ENCODE measurements around the gene SLC12A8.
"Not testable (repeated sequence)": the region's sequence is repeated elsewhere in the genome, so short reads cannot be mapped to it uniquely, and the experiment has no call there.

Gene SLC12A8

GRCh38 chr3:125102470-125102869 is 110.1 kb downstream of the SLC12A8 start:
- in situ Hi-C loops (cut with HindIII; ENCODE audit: low pct_unique_long_range_greater_than_20kb, low sequenced_read_pairs) = no loop called here
- no peak for DNase-seq (ENCODE audit: low read depth in 1 of 2, low spot score in 1 of 2)
- no peak for TF ChIP-seq JUND (IDR thresholded peaks at IDR 0.05; ENCODE audit: low read depth)

GRCh38 chr3:125098611-125099291 is 113.8 kb downstream of the SLC12A8 start:
- in situ Hi-C loops (cut with HindIII; ENCODE audit: low pct_unique_long_range_greater_than_20kb, low sequenced_read_pairs) = no loop called here
- TF ChIP-seq JUND (IDR thresholded peaks at IDR 0.05; ENCODE audit: low read depth) = no peak
- DNase-seq (ENCODE audit: low read depth in 1 of 2, low spot score in 1 of 2) = no peak

- TF ChIP-seq JUND (IDR thresholded peaks at IDR 0.05; ENCODE audit: low read depth) = no peak
- in situ Hi-C loops (cut with HindIII; ENCODE audit: low pct_unique_long_range_greater_than_20kb, low sequenced_read_pairs) = no loop called here
- DNase-seq (ENCODE audit: low read depth in 1 of 2, low spot score in 1 of 2) = no peak
Observed at GRCh38 chr3:125090649-125091048, 121.9 kb downstream of the SLC12A8 start.

- in situ Hi-C loops (cut with HindIII; ENCODE audit: low pct_unique_long_range_greater_than_20kb, low sequenced_read_pairs) = no loop called here
- TF ChIP-seq JUND (IDR thresholded peaks at IDR 0.05; ENCODE audit: low read depth) = no peak
- DNase-seq (ENCODE audit: low read depth in 1 of 2, low spot score in 1 of 2) = no peak
Observed at GRCh38 chr3:125087768-125088391, 124.7 kb downstream of the SLC12A8 start.

GRCh38 chr3:125085166-125085565 is 127.4 kb downstream of the SLC12A8 start:
- in situ Hi-C loops (cut with HindIII; ENCODE audit: low pct_unique_long_range_greater_than_20kb, low sequenced_read_pairs) = no loop called here
- no peak for TF ChIP-seq JUND (IDR thresholded peaks at IDR 0.05; ENCODE audit: low read depth)
- DNase-seq (ENCODE audit: low read depth in 1 of 2, low spot score in 1 of 2) = no peak

- no peak for DNase-seq (ENCODE audit: low read depth in 1 of 2, low spot score in 1 of 2)
- in situ Hi-C loops (cut with HindIII; ENCODE audit: low pct_unique_long_range_greater_than_20kb, low sequenced_read_pairs) = no loop called here
- no peak for TF ChIP-seq JUND (IDR thresholded peaks at IDR 0.05; ENCODE audit: low read depth)
Observed at GRCh38 chr3:125083776-125084175, 128.8 kb downstream of the SLC12A8 start.

GRCh38 chr3:125082339-125082738 is 130.2 kb downstream of the SLC12A8 start:
- DNase-seq (ENCODE audit: low read depth in 1 of 2, low spot score in 1 of 2); in situ Hi-C loops (cut with HindIII; ENCODE audit: low pct_unique_long_range_greater_than_20kb, low sequenced_read_pairs): not testable (repeated sequence)

GRCh38 chr3:125080077-125080476 is 132.5 kb downstream of the SLC12A8 start:
- no peak for TF ChIP-seq JUND (IDR thresholded peaks at IDR 0.05; ENCODE audit: low read depth)
- in situ Hi-C loops (cut with HindIII; ENCODE audit: low pct_unique_long_range_greater_than_20kb, low sequenced_read_pairs) = no loop called here
- no peak for DNase-seq (ENCODE audit: low read depth in 1 of 2, low spot score in 1 of 2)

GRCh38 chr3:125079675-125080045 is 132.9 kb downstream of the SLC12A8 start:
- in situ Hi-C loops (cut with HindIII; ENCODE audit: low pct_unique_long_range_greater_than_20kb, low sequenced_read_pairs) = no loop called here
- no peak for DNase-seq (ENCODE audit: low read depth in 1 of 2, low spot score in 1 of 2)
- TF ChIP-seq JUND (IDR thresholded peaks at IDR 0.05; ENCODE audit: low read depth) = no peak

GRCh38 chr3:125078951-125079674 is 133.4 kb downstream of the SLC12A8 start:
- in situ Hi-C loops (cut with HindIII; ENCODE audit: low pct_unique_long_range_greater_than_20kb, low sequenced_read_pairs) = no loop called here
- no peak for DNase-seq (ENCODE audit: low read depth in 1 of 2, low spot score in 1 of 2)

GRCh38 chr3:125077864-125078263 is 134.7 kb downstream of the SLC12A8 start:
- TF ChIP-seq JUND (IDR thresholded peaks at IDR 0.05; ENCODE audit: low read depth) = no peak
- no peak for DNase-seq (ENCODE audit: low read depth in 1 of 2, low spot score in 1 of 2)
- in situ Hi-C loops (cut with HindIII; ENCODE audit: low pct_unique_long_range_greater_than_20kb, low sequenced_read_pairs) = no loop called here

More at GRCh38 chr3:125078951-125079674, 133.4 kb downstream of the SLC12A8 start:
- TF ChIP-seq JUND (IDR thresholded peaks at IDR 0.05; ENCODE audit: low read depth) = no peak

GRCh38 chr3:125076464-125076863 is 136.1 kb downstream of the SLC12A8 start:
- in situ Hi-C loops (cut with HindIII; ENCODE audit: low pct_unique_long_range_greater_than_20kb, low sequenced_read_pairs) = no loop called here
- DNase-seq (ENCODE audit: low read depth in 1 of 2, low spot score in 1 of 2) = no peak
- no peak for TF ChIP-seq JUND (IDR thresholded peaks at IDR 0.05; ENCODE audit: low read depth)

GRCh38 chr3:125075738-125076137 is 136.8 kb downstream of the SLC12A8 start:
- no peak for TF ChIP-seq JUND (IDR thresholded peaks at IDR 0.05; ENCODE audit: low read depth)
- in situ Hi-C loops (cut with HindIII; ENCODE audit: low pct_unique_long_range_greater_than_20kb, low sequenced_read_pairs) = no loop called here
- no peak for DNase-seq (ENCODE audit: low read depth in 1 of 2, low spot score in 1 of 2)

Measured in T47D (cell line).